Measurements from ENCODE around the gene SENP7.

DNA sequence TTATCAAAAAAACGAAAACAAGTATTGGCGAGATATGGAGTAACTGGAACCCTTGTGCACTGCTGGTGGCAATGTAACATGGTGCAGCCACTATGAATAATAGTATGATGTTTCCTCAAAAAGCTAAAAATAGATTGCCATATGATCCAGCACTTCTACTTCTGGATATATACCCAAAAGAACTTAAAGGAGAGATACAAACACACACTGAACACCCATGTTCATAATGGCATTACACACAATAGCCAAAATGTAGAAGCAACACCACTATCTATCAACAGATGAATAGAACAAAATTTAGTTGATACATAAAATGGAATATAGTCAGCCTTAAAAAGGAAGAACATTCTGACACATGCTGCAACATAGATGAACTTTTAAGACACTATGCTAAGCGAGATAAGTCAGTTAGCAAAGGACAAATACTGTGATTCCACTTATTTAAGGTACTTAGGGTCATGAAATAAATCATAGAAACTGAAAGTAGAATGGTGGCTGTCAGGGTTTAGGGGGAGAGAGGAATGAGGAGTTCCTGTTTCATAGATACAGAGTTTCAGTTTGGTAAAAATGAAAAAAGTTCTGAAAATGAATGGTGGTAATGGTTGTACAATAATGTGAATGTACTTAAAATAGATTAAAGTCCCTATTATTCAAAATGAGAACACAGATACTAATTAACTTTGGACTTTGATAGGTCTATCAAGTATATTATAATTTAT lies 133.2 kb downstream of the SENP7 start:
- TF ChIP-seq, protein P1, sequence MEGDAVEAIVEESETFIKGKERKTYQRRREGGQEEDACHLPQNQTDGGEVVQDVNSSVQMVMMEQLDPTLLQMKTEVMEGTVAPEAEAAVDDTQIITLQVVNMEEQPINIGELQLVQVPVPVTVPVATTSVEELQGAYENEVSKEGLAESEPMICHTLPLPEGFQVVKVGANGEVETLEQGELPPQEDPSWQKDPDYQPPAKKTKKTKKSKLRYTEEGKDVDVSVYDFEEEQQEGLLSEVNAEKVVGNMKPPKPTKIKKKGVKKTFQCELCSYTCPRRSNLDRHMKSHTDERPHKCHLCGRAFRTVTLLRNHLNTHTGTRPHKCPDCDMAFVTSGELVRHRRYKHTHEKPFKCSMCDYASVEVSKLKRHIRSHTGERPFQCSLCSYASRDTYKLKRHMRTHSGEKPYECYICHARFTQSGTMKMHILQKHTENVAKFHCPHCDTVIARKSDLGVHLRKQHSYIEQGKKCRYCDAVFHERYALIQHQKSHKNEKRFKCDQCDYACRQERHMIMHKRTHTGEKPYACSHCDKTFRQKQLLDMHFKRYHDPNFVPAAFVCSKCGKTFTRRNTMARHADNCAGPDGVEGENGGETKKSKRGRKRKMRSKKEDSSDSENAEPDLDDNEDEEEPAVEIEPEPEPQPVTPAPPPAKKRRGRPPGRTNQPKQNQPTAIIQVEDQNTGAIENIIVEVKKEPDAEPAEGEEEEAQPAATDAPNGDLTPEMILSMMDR (IDR thresholded peaks at IDR 0.05) = no peak
- TF ChIP-seq POLR2A (IDR thresholded peaks at IDR 0.05) = no peak

All from heart left ventricle (tissue), 13 donors.